Panc1 (cell line): ENCODE results near the gene HSD17B14. TPM values are rescaled to one million over a fixed set of nuclear protein-coding genes. Genes with fewer than 3 reads are reported as not detected.

Experiments
- ATAC-seq: fragments of 200-7000 bp; cut with Tn5 transposase; 2 replicates; pipeline ENCODE4 v1.9.1; 2020; ENCODE audit warnings: mild to moderate bottlenecking, moderate library complexity
- BruUV-seq: library from RNA; stranded (reverse); fragments of 400-500 nt; replicated peaks from 2 replicates; lab custom pipeline; 2021; lab: Mats Ljungman, UMichigan
- CTCF ChIA-PET: fragments of 300-600 bp; sonication (Branson Sonifier 250); formaldehyde crosslinking; loops from one replicate; lab custom pipeline; 2022; ENCODE audit warnings: antibody characterized with exemption; lab: Charles Lee
- POLR2A ChIA-PET: fragments of 300-600 bp; sonication (Branson Sonifier 250); formaldehyde crosslinking; loops from one replicate; lab custom pipeline; 2022; ENCODE audit warnings: antibody characterized with exemption; lab: Charles Lee
- DNase-seq: peaks from one replicate; pipeline ENCODE4 v3.0.0-alpha.2; 2010; ENCODE audit warnings: low read depth, low spot score
- H3K27ac ChIP-seq: 2 replicates; pipeline ENCODE4 v1.5.1; 2011; ENCODE audit warnings: mild to moderate bottlenecking, low read length, inconsistent platforms
- H3K27me3 ChIP-seq: fragments of 200-500 bp; sonication (Bioruptor generic); 2 replicates; pipeline ENCODE4 v1.6.0; 2014; ENCODE audit warnings: low read length, inconsistent platforms; ENCODE audit not compliant: control insufficient read depth, insufficient read depth
- H3K36me3 ChIP-seq: fragments of 200-500 bp; sonication (Bioruptor generic); 2 replicates; pipeline ENCODE4 v1.5.1; 2014; ENCODE audit warnings: inconsistent platforms, mild to moderate bottlenecking, low read length, moderate library complexity; ENCODE audit not compliant: control insufficient read depth, insufficient read depth
- H3K4me1 ChIP-seq: 2 replicates; pipeline ENCODE4 v1.5.1; 2011; ENCODE audit warnings: inconsistent platforms, mild to moderate bottlenecking, low read length, moderate library complexity; ENCODE audit not compliant: control insufficient read depth, insufficient read depth
- H3K4me3 ChIP-seq, 2 experiments: 2 replicates each; pipeline ENCODE4 v1.5.1; 2011 to 2012; ENCODE audit warnings: low read depth in 2 of 2, low read length in 2 of 2, mild to moderate bottlenecking in 2 of 2, inconsistent platforms in 1 of 2, moderate library complexity in 1 of 2
- H3K9me3 ChIP-seq: fragments of 200-500 bp; sonication (Bioruptor generic); 2 replicates; pipeline ENCODE4 v1.5.1; 2014; ENCODE audit warnings: low read depth, mild to moderate bottlenecking, inconsistent platforms, low read length, moderate library complexity; ENCODE audit not compliant: control insufficient read depth, insufficient read depth
- POLR2AphosphoS5 ChIP-seq: IDR thresholded peaks from 2 replicates; pipeline ENCODE4 v1.6.1; 2012; ENCODE audit warnings: mild to moderate bottlenecking, low read depth, low read length, moderate library complexity
- SIN3A ChIP-seq: IDR thresholded peaks from 2 replicates; pipeline ENCODE4 v1.6.1; 2012; ENCODE audit warnings: low read depth, mild to moderate bottlenecking, low read length, moderate library complexity, borderline replicate concordance; ENCODE audit not compliant: insufficient read depth
- TCF7L2 ChIP-seq: IDR thresholded peaks from 2 replicates; pipeline ENCODE4 v1.6.1; 2011; ENCODE audit warnings: mild to moderate bottlenecking, low read depth, low read length, inconsistent platforms
- in situ Hi-C: cut with HindIII; loops from 2 replicates; pipeline ENCODE4 v1.10.0; 2016; ENCODE audit warnings: low sequenced_read_pairs, low pct_unique_long_range_greater_than_20kb
- intact Hi-C: fragments of 100-400 bp; cut with micrococcal nuclease; formaldehyde crosslinking; loops from one replicate; pipeline ENCODE4 v1.10.0; 2022; ENCODE audit not compliant: unreplicated experiment
- total RNA-seq: library from RNA; stranded (reverse); gene quantifications from one replicate; pipeline ENCODE4 v1.2.1, GENCODE V29; 2021; ENCODE audit not compliant: unreplicated experiment
- TF ChIP-seq, protein P1 (sequence below): fragments of 450-650 bp; IDR thresholded peaks from 2 replicates; pipeline ENCODE4 v1.5.1; 2017; ENCODE audit warnings: mild to moderate bottlenecking
- TF ChIP-seq, protein P2 (sequence below), 2 experiments: IDR thresholded peaks; 2 replicates each; pipeline ENCODE4 v1.6.1; 2011 to 2012; ENCODE audit warnings: low read depth in 2 of 2, control low read depth in 1 of 2, low read length in 1 of 2, mild to moderate bottlenecking in 1 of 2, moderate library complexity in 1 of 2; ENCODE audit not compliant: insufficient read depth in 1 of 2

Gene HSD17B14
- total RNA-seq, 1 experiment from 2014 or later = 20.8 TPM

DNA sequence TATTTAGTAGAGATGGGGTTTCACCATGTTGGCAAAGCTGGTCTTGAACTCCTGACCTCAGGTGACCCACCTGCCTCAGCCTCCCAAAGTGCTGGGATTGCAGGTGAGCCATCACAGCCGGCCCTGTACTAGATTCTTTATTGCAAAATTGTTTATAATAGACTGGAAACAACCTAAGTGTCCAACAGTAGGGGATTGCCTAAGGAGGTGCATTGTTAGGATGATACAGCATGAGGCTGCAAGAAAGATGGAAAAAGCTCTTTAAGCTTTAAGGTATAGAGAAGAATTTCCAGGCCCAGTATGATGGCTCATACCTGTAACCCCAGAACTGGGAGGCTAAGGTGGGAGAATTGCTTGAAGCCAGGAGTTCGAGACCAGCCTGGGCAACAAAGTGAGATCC is 33.7 kb downstream of the HSD17B14 start:
- no peak overlapping the region for H3K27ac ChIP-seq
- H3K4me1 ChIP-seq = no peaks in the 10 kb centered on the region; the same call in 1 of the 2 replicates
- BruUV-seq = no TSS peak
- intact Hi-C loops = no loop called here
- DNase-seq (no peak), ATAC-seq (no peak)
- POLR2A ChIA-PET = no interaction called here
- H3K36me3 ChIP-seq = no peaks in the 10 kb centered on the region
- TF ChIP-seq, protein P1, sequence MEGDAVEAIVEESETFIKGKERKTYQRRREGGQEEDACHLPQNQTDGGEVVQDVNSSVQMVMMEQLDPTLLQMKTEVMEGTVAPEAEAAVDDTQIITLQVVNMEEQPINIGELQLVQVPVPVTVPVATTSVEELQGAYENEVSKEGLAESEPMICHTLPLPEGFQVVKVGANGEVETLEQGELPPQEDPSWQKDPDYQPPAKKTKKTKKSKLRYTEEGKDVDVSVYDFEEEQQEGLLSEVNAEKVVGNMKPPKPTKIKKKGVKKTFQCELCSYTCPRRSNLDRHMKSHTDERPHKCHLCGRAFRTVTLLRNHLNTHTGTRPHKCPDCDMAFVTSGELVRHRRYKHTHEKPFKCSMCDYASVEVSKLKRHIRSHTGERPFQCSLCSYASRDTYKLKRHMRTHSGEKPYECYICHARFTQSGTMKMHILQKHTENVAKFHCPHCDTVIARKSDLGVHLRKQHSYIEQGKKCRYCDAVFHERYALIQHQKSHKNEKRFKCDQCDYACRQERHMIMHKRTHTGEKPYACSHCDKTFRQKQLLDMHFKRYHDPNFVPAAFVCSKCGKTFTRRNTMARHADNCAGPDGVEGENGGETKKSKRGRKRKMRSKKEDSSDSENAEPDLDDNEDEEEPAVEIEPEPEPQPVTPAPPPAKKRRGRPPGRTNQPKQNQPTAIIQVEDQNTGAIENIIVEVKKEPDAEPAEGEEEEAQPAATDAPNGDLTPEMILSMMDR = no peak
- TF ChIP-seq SIN3A (no peak), TCF7L2 (no peak), POLR2AphosphoS5 (no peak)
- TF ChIP-seq, protein P2, sequence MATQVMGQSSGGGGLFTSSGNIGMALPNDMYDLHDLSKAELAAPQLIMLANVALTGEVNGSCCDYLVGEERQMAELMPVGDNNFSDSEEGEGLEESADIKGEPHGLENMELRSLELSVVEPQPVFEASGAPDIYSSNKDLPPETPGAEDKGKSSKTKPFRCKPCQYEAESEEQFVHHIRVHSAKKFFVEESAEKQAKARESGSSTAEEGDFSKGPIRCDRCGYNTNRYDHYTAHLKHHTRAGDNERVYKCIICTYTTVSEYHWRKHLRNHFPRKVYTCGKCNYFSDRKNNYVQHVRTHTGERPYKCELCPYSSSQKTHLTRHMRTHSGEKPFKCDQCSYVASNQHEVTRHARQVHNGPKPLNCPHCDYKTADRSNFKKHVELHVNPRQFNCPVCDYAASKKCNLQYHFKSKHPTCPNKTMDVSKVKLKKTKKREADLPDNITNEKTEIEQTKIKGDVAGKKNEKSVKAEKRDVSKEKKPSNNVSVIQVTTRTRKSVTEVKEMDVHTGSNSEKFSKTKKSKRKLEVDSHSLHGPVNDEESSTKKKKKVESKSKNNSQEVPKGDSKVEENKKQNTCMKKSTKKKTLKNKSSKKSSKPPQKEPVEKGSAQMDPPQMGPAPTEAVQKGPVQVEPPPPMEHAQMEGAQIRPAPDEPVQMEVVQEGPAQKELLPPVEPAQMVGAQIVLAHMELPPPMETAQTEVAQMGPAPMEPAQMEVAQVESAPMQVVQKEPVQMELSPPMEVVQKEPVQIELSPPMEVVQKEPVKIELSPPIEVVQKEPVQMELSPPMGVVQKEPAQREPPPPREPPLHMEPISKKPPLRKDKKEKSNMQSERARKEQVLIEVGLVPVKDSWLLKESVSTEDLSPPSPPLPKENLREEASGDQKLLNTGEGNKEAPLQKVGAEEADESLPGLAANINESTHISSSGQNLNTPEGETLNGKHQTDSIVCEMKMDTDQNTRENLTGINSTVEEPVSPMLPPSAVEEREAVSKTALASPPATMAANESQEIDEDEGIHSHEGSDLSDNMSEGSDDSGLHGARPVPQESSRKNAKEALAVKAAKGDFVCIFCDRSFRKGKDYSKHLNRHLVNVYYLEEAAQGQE (IDR thresholded peaks at IDR 0.05; ENCODE audit: insufficient read depth in 1 of 2, low read depth in 2 of 2, low read length in 1 of 2) = no peak
- H3K4me3 ChIP-seq = no peak overlapping the region
- H3K27me3 ChIP-seq = no peaks in the 10 kb centered on the region
- CTCF ChIA-PET = no interaction called here
- no peaks in the 10 kb centered on the region for H3K9me3 ChIP-seq
- in situ Hi-C loops = no loop called here

DNA sequence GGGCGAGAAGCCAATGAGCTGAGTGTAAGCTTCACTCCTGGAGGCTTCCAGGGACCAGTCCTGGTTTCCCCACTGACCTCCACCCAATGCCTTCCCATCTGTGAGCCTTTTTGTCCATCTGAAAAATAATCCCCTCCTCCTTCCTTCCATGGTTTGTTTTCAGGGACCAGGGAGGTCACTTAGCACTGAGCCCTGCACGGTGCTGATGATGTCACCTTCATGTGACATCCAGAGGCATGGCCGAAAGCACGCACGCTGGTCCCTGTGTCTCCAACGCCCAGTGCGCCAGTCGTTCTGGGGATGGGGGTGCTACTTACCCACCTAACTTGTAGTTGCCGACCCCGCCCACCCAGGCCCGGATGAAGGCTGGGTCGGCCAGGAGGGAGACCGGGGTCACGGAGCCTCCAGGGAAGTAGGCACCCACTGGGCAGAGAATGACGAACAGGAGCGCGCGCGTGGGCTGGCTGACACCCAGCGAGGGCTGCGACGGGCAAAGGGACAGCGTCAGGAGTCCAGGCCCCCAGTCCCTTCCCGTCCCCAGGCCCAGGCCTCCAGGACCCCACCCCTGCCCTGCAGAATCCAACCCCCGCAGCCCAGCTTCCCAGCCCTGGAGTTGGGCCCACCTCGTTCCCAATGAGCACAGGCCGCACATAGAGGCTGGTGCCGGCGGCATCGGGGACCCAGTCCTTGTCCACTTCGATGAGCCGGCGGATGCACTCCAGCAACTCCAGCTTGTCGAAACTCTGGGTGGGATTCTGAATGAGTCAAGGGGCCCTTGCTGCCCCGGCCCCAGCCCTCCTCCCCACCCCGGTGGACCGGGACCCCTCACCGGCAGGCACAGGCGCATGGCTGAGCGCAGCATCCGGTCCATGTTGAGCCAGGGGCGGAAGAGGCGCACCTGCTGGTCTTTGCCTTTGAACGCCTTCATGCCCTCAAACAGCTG is 36.7 kb downstream of the HSD17B14 start:
- no peak for DNase-seq
- no peak overlapping the region for H3K27ac ChIP-seq

More for the DNA sequence above, 36.7 kb downstream of the HSD17B14 start:
- Histone ChIP-seq H3K4me1 (no peaks in the 10 kb centered on the region), H3K9me3 (no peaks in the 10 kb centered on the region), H3K4me3 (no peak overlapping the region), H3K27me3 (no peaks in the 10 kb centered on the region), H3K36me3 (no peaks in the 10 kb centered on the region)
- BruUV-seq = no TSS peak
- ChIA-PET POLR2A (no interaction called here), CTCF (no interaction called here)
- in situ Hi-C loops (no loop called here), intact Hi-C loops (no loop called here)
- TF ChIP-seq SIN3A (no peak), POLR2AphosphoS5 (no peak), TCF7L2 (no peak)
- TF ChIP-seq, protein P1 = no peak
- TF ChIP-seq, protein P2 (IDR thresholded peaks at IDR 0.05; ENCODE audit: insufficient read depth in 1 of 2, low read depth in 2 of 2, low read length in 1 of 2) = no peak
- ATAC-seq = no peak
